ENCODE results near the gene EIF4G3. TPM values are rescaled to one million over a fixed set of nuclear protein-coding genes. Genes with fewer than 3 reads are reported as not detected.

Gene EIF4G3
- total and polyA plus RNA-seq, 9 of the 15 experiments (the other 6 are each of a cell fraction or from before 2014, with no cell fraction given): 6.7 to 40.5 (median 32.1) TPM

DNA sequence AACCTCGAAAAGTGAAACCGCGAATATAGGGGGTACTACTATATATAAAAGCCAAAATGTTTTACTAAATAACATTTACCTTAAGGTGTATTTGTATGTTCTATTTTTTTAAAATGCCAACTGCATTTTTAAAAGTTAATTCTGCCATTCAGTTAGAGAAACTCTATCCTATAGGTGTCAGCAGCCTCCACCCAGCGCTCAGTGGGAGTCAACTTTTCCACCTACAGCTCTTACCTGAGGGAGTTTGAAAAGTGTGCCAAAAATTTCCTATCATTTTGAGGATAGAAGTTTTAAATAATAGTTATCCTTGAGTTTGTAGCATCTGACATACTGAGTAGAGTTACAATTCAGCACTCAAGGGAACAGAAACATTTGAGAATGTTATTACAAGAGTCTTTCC lies 383.5 kb downstream of the EIF4G3 start:
- Histone ChIP-seq H4K20me1 (replicated peaks; ENCODE audit: control insufficient read depth, insufficient read depth, low read length) (no peaks in the 10 kb centered on the region), H3K4me1 (replicated peaks in 1 of 2; ENCODE audit: control insufficient read depth in 2 of 2, insufficient read depth in 2 of 2, low read length in 2 of 2) (peaks cover 4 to 11% of the 10 kb centered on the region in 2 experiments), H3K27me3 (ENCODE audit: control insufficient read depth in 2 of 2, insufficient read depth in 2 of 2, low read length in 2 of 2) (no peaks in the 10 kb centered on the region), H3K9me1 (ENCODE audit: control insufficient read depth, insufficient read depth, low read length) (no peaks in the 10 kb centered on the region), H3K36me3 (ENCODE audit: control insufficient read depth, insufficient read depth, low read length) (no peaks in the 10 kb centered on the region), H3K9me3 (replicated peaks; ENCODE audit: control insufficient read depth, insufficient read depth, low read depth, low read length) (no peaks in the 10 kb centered on the region), H3K79me2 (ENCODE audit: control insufficient read depth, insufficient read depth, low read length) (no peaks in the 10 kb centered on the region), H3K27ac (ENCODE audit: extremely low read depth, low read depth, low read length) (no peak overlapping the region), H3K4me2 (ENCODE audit: insufficient read depth, low read length) (no peak overlapping the region), H3K4me3 (no peak overlapping the region), H2AFZ (ENCODE audit: low read depth, low read length) (no peak overlapping the region), H3K9ac (ENCODE audit: insufficient read depth in 1 of 2, low read depth in 2 of 2, low read length in 2 of 2) (no peak overlapping the region)
- in situ Hi-C loops (cut with MboI) (no loop called here), intact Hi-C loops (cut with micrococcal nuclease) (no loop called here)
- BruUV-seq (replicated peaks): no TSS peak
- ATAC-seq (no peak), DNase-seq (ENCODE audit: extremely low read depth in 1 of 4, low spot score in 3 of 4) (no peak), FAIRE-seq (no peak)
- WGBS (ENCODE audit: insufficient coverage, low coverage, missing lambda C conversion rate): 84% methylated on average over 4 of the region's 4 CpGs
- POLR2A ChIA-PET: no interaction called here
- CTCF ChIA-PET (ENCODE audit: low intra/inter-chr PET ratio): no interaction called here
- TF ChIP-seq CBFB (CRISPR knock-in tag; IDR thresholded peaks at IDR 0.05): no peak
- TF ChIP-seq NFATC3 (IDR thresholded peaks at IDR 0.05): no peak
- TF ChIP-seq BRCA1 (IDR thresholded peaks at IDR 0.05): no peak
- TF ChIP-seq BRCA1 (CRISPR knock-in tag; IDR thresholded peaks at IDR 0.05): no peak
- TF ChIP-seq ZNF318 (IDR thresholded peaks at IDR 0.05; ENCODE audit: borderline replicate concordance in 1 of 2, low read depth in 1 of 2): no peak
- TF ChIP-seq RFX1 (IDR thresholded peaks at IDR 0.05): no peak
- no peak for TF ChIP-seq ETV5 (CRISPR knock-in tag; IDR thresholded peaks at IDR 0.05; ENCODE audit: low read depth)
- TF ChIP-seq ELF1 (tag; IDR thresholded peaks at IDR 0.05): no peak

All from K562 (cell line).